Kidney (tissue), 14 donors: ENCODE measurements around the gene ESRRA. TPM values are rescaled to one million over a fixed set of nuclear protein-coding genes. Genes with fewer than 3 reads are reported as not detected.

Source experiments
- DNase-seq, 5 donors: peaks; one replicate each; pipeline ENCODE4 v3.0.0-alpha.2; 2013 to 2020
- FAIRE-seq: peaks from 2 replicates; lab custom pipeline; 2012; peaks lifted over from hg19 to GRCh38; lab: Jason Lieb, UNC
- H3K27ac ChIP-seq, 2 donors: one replicate each; pipeline ENCODE4 v1.7.0; 2013; ENCODE audit warnings: low read depth in 2 of 2, low read length in 2 of 2, inconsistent platforms in 1 of 2
- H3K27me3 ChIP-seq: one replicate; pipeline ENCODE4 v1.7.1; 2013; ENCODE audit warnings: low read length, inconsistent platforms; ENCODE audit not compliant: control insufficient read depth, insufficient read depth
- H3K36me3 ChIP-seq, 3 donors: one replicate each; pipeline versions ENCODE4 v1.7.0 to v1.7.1; 2013; ENCODE audit warnings: low read length in 3 of 3, control low read depth in 1 of 3, inconsistent platforms in 1 of 3; ENCODE audit not compliant: insufficient read depth in 3 of 3, control insufficient read depth in 2 of 3
- H3K4me1 ChIP-seq, 3 donors: one replicate each; pipeline versions ENCODE4 v1.7.0 to v1.7.1; 2013; ENCODE audit warnings: low read length in 3 of 3, inconsistent platforms in 1 of 3, low read depth in 1 of 3; ENCODE audit not compliant: control insufficient read depth in 2 of 3, insufficient read depth in 2 of 3
- H3K4me3 ChIP-seq, 3 donors: one replicate each; pipeline versions ENCODE4 v1.7.0 to v1.8.1; 2013; ENCODE audit warnings: low read length in 3 of 3, control low read depth in 1 of 3, inconsistent platforms in 1 of 3
- H3K9ac ChIP-seq, 3 donors: one replicate each; pipeline versions ENCODE4 v1.7.0 to v1.7.1; 2013; ENCODE audit warnings: low read length in 3 of 3, control low read depth in 1 of 3, inconsistent platforms in 1 of 3
- H3K9me3 ChIP-seq, 3 donors: one replicate each; pipeline versions ENCODE4 v1.7.0 to v1.7.1; 2013; ENCODE audit warnings: low read length in 3 of 3, control low read depth in 1 of 3, inconsistent platforms in 1 of 3; ENCODE audit not compliant: control insufficient read depth in 2 of 3, insufficient read depth in 1 of 3
- intact Hi-C: fragments of 100-400 bp; cut with DNase I; formaldehyde crosslinking; loops from one replicate; pipeline ENCODE4 v1.11.1; 2022
- polyA plus RNA-seq: library from polyadenylated mRNA; stranded (reverse); fragments of 350-450 nt; fragmentation: Illumina TruSeq; extraction: RNeasy Lipid Tissue Mini Kit (QIAGEN cat#74804); gene quantifications from one replicate; pipeline ENCODE4 v1.2.3, GENCODE V29; 2014; ENCODE audit warnings: low read depth, low replicate concordance; ENCODE audit not compliant: insufficient read depth
- total RNA-seq: library from RNA; stranded (reverse); fragmentation: NEBNext Ultra II Directional; extraction: Animal tissue kit (Norgen Biotek cat#: 25700); gene quantifications from one replicate; pipeline ENCODE4 v1.2.1, GENCODE V29; 2021
- TF ChIP-seq, protein P1 (sequence below): IDR thresholded peaks from 3 replicates; pipeline ENCODE4 v1.5.1; 2012; ENCODE audit warnings: mild to moderate bottlenecking, moderate library complexity, borderline replicate concordance; ENCODE audit not compliant: insufficient read depth; ENCODE audit errors: extremely low read depth
- donor health status: control.
- donor health status: control.
- donor health status: control.
- donor health status: control.
- donor health status: control.
- donor health status: DM: yes; HTN: yes; CAD: no.
- donor health status: Normal renal cell carcinoma (clear cell type).

ESRRA gene
- total and polyA plus RNA-seq, 2 donors from 2014 or later = 59.7 to 117 TPM

DNA sequence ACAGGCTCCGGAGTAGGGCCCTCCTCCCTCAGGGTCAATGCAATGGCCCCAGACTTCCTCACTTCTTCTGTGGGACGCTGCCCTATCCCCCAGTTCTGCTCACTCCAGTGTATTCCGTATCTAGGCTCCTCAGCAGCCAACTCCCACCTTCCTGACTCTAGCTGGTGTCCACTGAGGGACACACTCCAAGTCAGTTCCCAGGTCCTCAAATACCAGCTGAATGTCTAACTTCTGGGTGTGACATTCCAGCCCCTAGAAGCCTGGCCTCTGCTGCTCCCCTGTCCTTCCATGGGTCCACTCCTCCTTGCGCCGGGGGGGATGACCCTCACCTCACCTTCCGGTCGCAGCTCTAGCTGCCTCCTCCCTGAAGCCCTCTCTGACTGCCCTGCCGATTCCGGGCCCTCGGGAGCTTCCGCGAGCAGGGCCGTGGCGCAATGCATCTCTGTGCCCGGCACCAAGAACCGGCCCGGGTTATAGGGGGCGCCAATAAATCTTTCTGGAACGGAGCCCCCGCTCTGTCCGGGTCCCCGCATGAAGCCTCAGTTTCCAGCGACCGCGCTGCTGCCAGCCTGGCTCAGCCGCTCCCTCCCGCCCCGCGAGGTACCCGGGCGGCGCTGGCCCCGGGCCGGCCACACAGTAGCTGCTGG lies 36.3 kb upstream of the ESRRA start:
- TF ChIP-seq, protein P1, sequence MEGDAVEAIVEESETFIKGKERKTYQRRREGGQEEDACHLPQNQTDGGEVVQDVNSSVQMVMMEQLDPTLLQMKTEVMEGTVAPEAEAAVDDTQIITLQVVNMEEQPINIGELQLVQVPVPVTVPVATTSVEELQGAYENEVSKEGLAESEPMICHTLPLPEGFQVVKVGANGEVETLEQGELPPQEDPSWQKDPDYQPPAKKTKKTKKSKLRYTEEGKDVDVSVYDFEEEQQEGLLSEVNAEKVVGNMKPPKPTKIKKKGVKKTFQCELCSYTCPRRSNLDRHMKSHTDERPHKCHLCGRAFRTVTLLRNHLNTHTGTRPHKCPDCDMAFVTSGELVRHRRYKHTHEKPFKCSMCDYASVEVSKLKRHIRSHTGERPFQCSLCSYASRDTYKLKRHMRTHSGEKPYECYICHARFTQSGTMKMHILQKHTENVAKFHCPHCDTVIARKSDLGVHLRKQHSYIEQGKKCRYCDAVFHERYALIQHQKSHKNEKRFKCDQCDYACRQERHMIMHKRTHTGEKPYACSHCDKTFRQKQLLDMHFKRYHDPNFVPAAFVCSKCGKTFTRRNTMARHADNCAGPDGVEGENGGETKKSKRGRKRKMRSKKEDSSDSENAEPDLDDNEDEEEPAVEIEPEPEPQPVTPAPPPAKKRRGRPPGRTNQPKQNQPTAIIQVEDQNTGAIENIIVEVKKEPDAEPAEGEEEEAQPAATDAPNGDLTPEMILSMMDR = no peak
- Histone ChIP-seq H3K27me3 (no peaks in the 10 kb centered on the region), H3K4me3 (peak overlapping the region; percentile 43 to 100 (median 51)), H3K9me3 (no peaks in the 10 kb centered on the region), H3K36me3 (peaks cover 0 to 6% (median 0%) of the 10 kb centered on the region in 3 donors), H3K27ac (peak overlapping the region; percentile 82 to 91), H3K4me1 (peaks cover 0 to 18% (median 9%) of the 10 kb centered on the region in 3 donors), H3K9ac (peak overlapping the region; percentile 15 to 86 (median 62))
- FAIRE-seq (no peak), DNase-seq (peak in 4 of 5 donors; percentile 52 to 91 (median 70))
- intact Hi-C loops = no loop called here

DNA sequence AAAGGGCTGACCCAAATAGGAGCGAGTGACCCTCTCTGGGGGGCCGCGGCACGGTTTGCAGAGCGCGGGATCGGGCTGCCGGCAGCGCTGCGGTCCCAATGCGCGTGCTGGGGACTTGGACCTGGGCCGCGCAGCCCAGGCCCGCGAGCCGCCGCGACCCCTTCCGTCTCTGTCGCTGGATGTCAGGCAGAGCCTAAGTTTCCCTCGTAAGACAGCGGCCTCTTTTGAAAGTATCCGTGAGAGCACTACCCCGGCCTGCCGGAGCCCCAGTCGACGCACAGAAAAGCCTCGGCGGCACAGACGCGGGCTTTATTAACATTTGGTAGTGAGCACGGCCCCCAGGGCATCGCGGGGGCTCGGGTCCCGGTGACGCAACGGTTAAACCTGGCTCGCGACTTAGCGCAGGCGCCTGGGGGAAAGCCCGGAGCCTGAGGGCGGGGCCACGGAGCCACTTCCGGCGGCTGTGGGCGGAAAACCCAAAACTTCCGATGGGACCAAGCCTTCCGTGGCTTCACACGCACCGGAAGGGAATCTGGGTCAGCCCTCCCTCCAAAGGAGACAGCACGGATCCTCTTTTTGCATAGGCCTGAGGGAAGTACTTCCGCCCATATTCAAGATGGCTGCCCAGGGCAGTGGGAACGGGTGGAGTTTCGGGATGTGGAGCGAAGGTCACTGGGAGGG lies 35.6 kb upstream of the ESRRA start:
- DNase-seq (peak; percentile 99 to 100 (median 99)), FAIRE-seq (peak; percentile 93)
- H3K9ac ChIP-seq = peak overlapping the region; percentile 62 to 97 (median 90)
- TF ChIP-seq, protein P1 = no peak
- peak overlapping the region; percentile 94 to 99 for H3K27ac ChIP-seq
- peak overlapping the region; percentile 80 to 100 (median 94) for H3K4me3 ChIP-seq
- H3K9me3 ChIP-seq = no peaks in the 10 kb centered on the region
- peaks cover 0 to 18% (median 9%) of the 10 kb centered on the region in 3 donors for H3K4me1 ChIP-seq
- H3K36me3 ChIP-seq = peaks cover 0 to 4% (median 0%) of the 10 kb centered on the region in 3 donors
- no peaks in the 10 kb centered on the region for H3K27me3 ChIP-seq
- intact Hi-C loops = no loop called here

GRCh38 chr11:64275031-64275800 lies 30.1 kb upstream of the ESRRA start:
- TF ChIP-seq, protein P1 = no peak
- Histone ChIP-seq H3K4me1 (peaks cover 0 to 4% (median 0%) of the 10 kb centered on the region in 3 donors), H3K9ac (no peak overlapping the region), H3K27ac (no peak overlapping the region), H3K9me3 (no peaks in the 10 kb centered on the region), H3K4me3 (no peak overlapping the region), H3K27me3 (no peaks in the 10 kb centered on the region), H3K36me3 (peaks cover 0 to 4% (median 2%) of the 10 kb centered on the region in 3 donors)
- no peak for DNase-seq
- intact Hi-C loops = no loop called here
- FAIRE-seq = no peak
